GM10248 (cell line): ENCODE measurements around the gene PIP4K2A.
A peak's percentile ranks its signal among the peaks of the same experiment; 100 is the strongest.

ENCODE experiments used
- CTCF ChIA-PET: fragments of 300-600 bp; sonication (Branson Sonifier 250); formaldehyde crosslinking; extraction: SDS; loops from one replicate; lab custom pipeline; 2021; ENCODE audit warnings: antibody characterized with exemption; lab: Yijun Ruan, JAX
- POLR2A ChIA-PET: fragments of 350-650 bp; sonication (Branson Sonifier 250); formaldehyde crosslinking; extraction: SDS; loops from one replicate; lab custom pipeline; 2020; ENCODE audit warnings: antibody characterized with exemption; lab: Yijun Ruan, JAX
- DNase-seq: peaks from one replicate; pipeline ENCODE4 v3.0.0; 2012; ENCODE audit errors: extremely low spot score
- CTCF ChIP-seq: IDR thresholded peaks from 2 replicates; pipeline ENCODE4 v1.5.1; 2012; ENCODE audit warnings: mild to moderate bottlenecking, low read depth; ENCODE audit errors: extremely low read depth, missing control alignments, control extremely low read depth

PIP4K2A gene

GRCh38 chr10:22712956-22713852 is 1.2 kb downstream of the PIP4K2A start:
- no peak for TF ChIP-seq CTCF
- ChIA-PET POLR2A (no interaction called here), CTCF (interaction anchor here (0.6 to 1.6 kb wide), 6 partner anchors 9 to 139 kb away, joined by 3 to 4 read pairs (median 3); no protein-coding TSS in a partner anchor)
- DNase-seq: peak; percentile 45

GRCh38 chr10:22712211-22712955 is 2.0 kb downstream of the PIP4K2A start:
- TF ChIP-seq CTCF: no peak

GRCh38 chr10:22711373-22711772 is 3.0 kb downstream of the PIP4K2A start:
- CTCF ChIA-PET: interaction anchor here (1.4 to 1.9 kb wide), 2 partner anchors 14 to 20 kb away, joined by 7 read pairs; no protein-coding TSS in a partner anchor
- no peak for TF ChIP-seq CTCF
- DNase-seq: no peak
- POLR2A ChIA-PET: no interaction called here

More at GRCh38 chr10:22712211-22712955, 2.0 kb downstream of the PIP4K2A start:
- DNase-seq: no peak
- ChIA-PET CTCF (interaction anchor here (0.6 to 1.6 kb wide), 4 partner anchors 17 to 138 kb away, joined by 3 to 4 read pairs (median 3); no protein-coding TSS in a partner anchor), POLR2A (no interaction called here)

GRCh38 chr10:22710139-22710745 is 4.1 kb downstream of the PIP4K2A start:
- DNase-seq: no peak
- no peak for TF ChIP-seq CTCF
- ChIA-PET CTCF (interaction anchor here (1.2 to 1.9 kb wide), 6 partner anchors 10 to 699 kb away, joined by 3 to 7 read pairs (median 5); no protein-coding TSS in a partner anchor), POLR2A (no interaction called here)

- ChIA-PET CTCF (interaction anchor here (1.0 to 1.3 kb wide), 2 partner anchors 12 to 18 kb away, joined by 3 read pairs; no protein-coding TSS in a partner anchor), POLR2A (no interaction called here)
- no peak for TF ChIP-seq CTCF
- DNase-seq: no peak
Measured at GRCh38 chr10:22708772-22709171, 5.6 kb downstream of the PIP4K2A start.

- TF ChIP-seq CTCF: no peak
- ChIA-PET CTCF (no interaction called here), POLR2A (interaction anchor here (1.9 kb wide), 1 partner anchor 21 kb away, joined by 4 read pairs; no protein-coding TSS in a partner anchor)
- DNase-seq: no peak
Measured at GRCh38 chr10:22705527-22705926, 8.9 kb downstream of the PIP4K2A start.
